ENCODE measurements around the gene STRN4. TPM values are rescaled to one million over a fixed set of nuclear protein-coding genes. Genes with fewer than 3 reads are reported as not detected.

The STRN4 gene
- total RNA-seq, 1 donor from 2014 or later: 124 TPM

DNA sequence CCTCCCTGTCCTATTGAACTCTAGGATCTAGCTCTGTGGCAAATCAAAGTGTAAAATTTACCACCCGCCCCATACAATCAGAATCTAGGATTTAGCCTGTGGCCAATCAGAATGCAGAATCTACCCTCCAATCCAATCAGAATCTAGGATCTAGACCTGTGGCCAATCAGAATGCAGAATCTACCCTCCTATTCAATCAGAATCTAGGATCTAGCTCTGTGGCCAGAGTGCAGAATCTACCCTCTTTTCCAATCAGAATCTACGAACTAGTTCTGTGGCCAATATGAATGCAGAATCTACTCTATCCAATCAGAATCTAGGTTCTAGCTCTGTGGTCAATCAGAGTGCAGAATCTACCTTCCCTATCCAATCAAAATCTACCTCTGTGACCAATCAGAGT, 55.1 kb downstream of the STRN4 start:
- no peaks in the 10 kb centered on the region for H3K27me3 Mint-ChIP-seq (ENCODE audit: low read depth)
- no peaks in the 10 kb centered on the region for H3K4me1 Mint-ChIP-seq
- peaks cover 64% of the 10 kb centered on the region for H3K36me3 Mint-ChIP-seq
- H3K9me3 Mint-ChIP-seq: peaks cover 7% of the 10 kb centered on the region
- no peak for DNase-seq (ENCODE audit: low spot score in 2 of 2, unreplicated experiment in 2 of 2)
- H3K4me3 Mint-ChIP-seq: no peak overlapping the region
- no peak for TF ChIP-seq CTCF (IDR thresholded peaks at IDR 0.05; ENCODE audit: unreplicated experiment)
- no peak overlapping the region for H3K27ac Mint-ChIP-seq

DNA sequence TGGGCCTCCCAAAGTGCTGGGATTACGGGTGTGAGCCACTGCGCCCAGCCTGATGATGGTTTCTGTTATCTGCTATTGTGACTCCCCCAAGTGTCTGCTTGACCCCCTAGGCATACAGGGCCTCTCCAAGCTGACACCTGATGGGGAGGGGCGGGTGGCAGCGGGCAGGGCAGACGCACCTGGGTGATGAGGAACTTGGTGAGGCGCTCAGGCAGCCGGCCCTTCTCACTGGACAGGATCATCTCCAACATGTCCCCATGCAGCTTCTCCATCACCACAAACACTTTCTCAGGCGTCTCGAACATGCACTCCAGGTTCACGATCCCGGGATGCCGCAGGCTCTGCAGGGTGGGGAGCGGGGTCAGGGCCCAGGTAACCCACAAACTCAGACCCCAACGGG, 56.9 kb downstream of the STRN4 start:
- H3K27ac Mint-ChIP-seq: no peak overlapping the region
- no peaks in the 10 kb centered on the region for H3K4me1 Mint-ChIP-seq
- no peak for TF ChIP-seq CTCF (IDR thresholded peaks at IDR 0.05; ENCODE audit: unreplicated experiment)
- DNase-seq (ENCODE audit: low spot score in 2 of 2, unreplicated experiment in 2 of 2): no peak
- peaks cover 7% of the 10 kb centered on the region for H3K9me3 Mint-ChIP-seq
- H3K27me3 Mint-ChIP-seq (ENCODE audit: low read depth): no peaks in the 10 kb centered on the region
- H3K4me3 Mint-ChIP-seq: no peak overlapping the region
- H3K36me3 Mint-ChIP-seq: peaks cover 59% of the 10 kb centered on the region

GRCh38 chr19:46687438-46688145, 58.7 kb downstream of the STRN4 start:
- no peaks in the 10 kb centered on the region for H3K27me3 Mint-ChIP-seq (ENCODE audit: low read depth)
- no peak overlapping the region for H3K27ac Mint-ChIP-seq
- no peak for DNase-seq (ENCODE audit: low spot score in 2 of 2, unreplicated experiment in 2 of 2)
- TF ChIP-seq CTCF (IDR thresholded peaks at IDR 0.05; ENCODE audit: unreplicated experiment): no peak
- no peak overlapping the region for H3K4me3 Mint-ChIP-seq
- H3K4me1 Mint-ChIP-seq: no peaks in the 10 kb centered on the region
- H3K36me3 Mint-ChIP-seq: peaks cover 53% of the 10 kb centered on the region
- peaks cover 4% of the 10 kb centered on the region for H3K9me3 Mint-ChIP-seq

GRCh38 chr19:46685189-46685588, 61.1 kb downstream of the STRN4 start:
- Mint-ChIP-seq H3K4me1 (no peaks in the 10 kb centered on the region), H3K4me3 (no peak overlapping the region), H3K36me3 (peaks cover 36% of the 10 kb centered on the region), H3K27ac (no peak overlapping the region), H3K27me3 (ENCODE audit: low read depth) (no peaks in the 10 kb centered on the region), H3K9me3 (no peaks in the 10 kb centered on the region)
- DNase-seq (ENCODE audit: low spot score in 2 of 2, unreplicated experiment in 2 of 2): no peak
- TF ChIP-seq CTCF (IDR thresholded peaks at IDR 0.05; ENCODE audit: unreplicated experiment): no peak

DNA sequence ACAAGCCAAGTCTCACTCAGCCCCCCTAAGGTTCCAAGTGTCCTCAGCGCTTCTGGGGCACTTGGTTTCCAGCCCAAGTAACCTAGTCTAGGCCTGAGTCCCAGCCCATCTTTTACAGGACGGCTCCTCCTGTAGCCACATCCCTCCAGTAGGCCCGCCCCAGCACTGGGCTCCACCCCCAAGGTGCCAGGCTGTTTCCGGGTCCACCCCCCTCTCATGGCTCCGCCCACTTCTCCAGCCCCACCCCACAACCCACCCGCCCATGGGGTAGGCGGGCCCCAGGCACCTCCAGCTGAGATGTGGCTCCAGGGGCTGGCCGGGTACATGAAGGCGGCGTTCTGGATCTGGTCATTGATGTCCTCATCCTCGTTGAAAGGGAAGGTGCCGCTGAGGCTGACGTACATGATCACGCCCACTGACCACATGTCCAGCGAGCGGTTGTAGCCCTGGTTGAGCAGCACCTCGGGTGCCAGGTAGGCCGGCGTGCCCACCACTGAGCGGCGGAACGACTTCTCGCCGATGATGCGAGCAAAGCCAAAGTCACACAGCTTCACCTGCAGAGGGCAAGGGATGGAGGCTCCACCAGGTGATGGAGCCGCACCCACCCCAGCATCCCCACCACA, 68.0 kb downstream of the STRN4 start:
- DNase-seq (ENCODE audit: low spot score in 2 of 2, unreplicated experiment in 2 of 2): no peak
- no peak overlapping the region for H3K27ac Mint-ChIP-seq
- H3K36me3 Mint-ChIP-seq: peaks cover 48% of the 10 kb centered on the region

More for the DNA sequence above, 68.0 kb downstream of the STRN4 start:
- H3K4me1 Mint-ChIP-seq: no peaks in the 10 kb centered on the region
- no peaks in the 10 kb centered on the region for H3K27me3 Mint-ChIP-seq (ENCODE audit: low read depth)
- no peak for TF ChIP-seq CTCF (IDR thresholded peaks at IDR 0.05; ENCODE audit: unreplicated experiment)
- H3K4me3 Mint-ChIP-seq: no peak overlapping the region
- no peaks in the 10 kb centered on the region for H3K9me3 Mint-ChIP-seq
